Measurements from ENCODE around the gene KANK4.

Gene KANK4

GRCh38 chr1:62341089-62341488 lies 21.9 kb upstream of the KANK4 start:
- DNase-seq (ENCODE audit: insufficient read length, low spot score) (no peak), FAIRE-seq (no peak)
- TF ChIP-seq POU2F2 (IDR thresholded peaks at IDR 0.05; ENCODE audit: low read depth, low read length) (no peak), TAF1 (IDR thresholded peaks at IDR 0.05; ENCODE audit: low read depth, low read length) (no peak), SPI1 (IDR thresholded peaks at IDR 0.05; ENCODE audit: low read depth, low read length) (no peak), POLR2A (IDR thresholded peaks at IDR 0.05; ENCODE audit: low read depth, low read length) (no peak), PAX5 (IDR thresholded peaks at IDR 0.05; ENCODE audit: insufficient read depth, low read length, severe bottlenecking) (no peak), POLR2AphosphoS5 (IDR thresholded peaks at IDR 0.05; ENCODE audit: low read depth, low read length) (no peak)

GRCh38 chr1:62337706-62338631 lies 18.7 kb upstream of the KANK4 start:
- FAIRE-seq = no peak
- TF ChIP-seq TAF1 (IDR thresholded peaks at IDR 0.05; ENCODE audit: low read depth, low read length) (no peak), PAX5 (IDR thresholded peaks at IDR 0.05; ENCODE audit: insufficient read depth, low read length, severe bottlenecking) (no peak), POLR2A (IDR thresholded peaks at IDR 0.05; ENCODE audit: low read depth, low read length) (no peak), SPI1 (IDR thresholded peaks at IDR 0.05; ENCODE audit: low read depth, low read length) (no peak), POU2F2 (IDR thresholded peaks at IDR 0.05; ENCODE audit: low read depth, low read length) (no peak), POLR2AphosphoS5 (IDR thresholded peaks at IDR 0.05; ENCODE audit: low read depth, low read length) (no peak)
- no peak for DNase-seq (ENCODE audit: insufficient read length, low spot score)

- TF ChIP-seq POU2F2 (IDR thresholded peaks at IDR 0.05; ENCODE audit: low read depth, low read length) (no peak), POLR2A (IDR thresholded peaks at IDR 0.05; ENCODE audit: low read depth, low read length) (no peak), SPI1 (IDR thresholded peaks at IDR 0.05; ENCODE audit: low read depth, low read length) (no peak), TAF1 (IDR thresholded peaks at IDR 0.05; ENCODE audit: low read depth, low read length) (no peak), POLR2AphosphoS5 (IDR thresholded peaks at IDR 0.05; ENCODE audit: low read depth, low read length) (no peak), PAX5 (IDR thresholded peaks at IDR 0.05; ENCODE audit: insufficient read depth, low read length, severe bottlenecking) (no peak)
- FAIRE-seq = no peak
- DNase-seq (ENCODE audit: insufficient read length, low spot score) = no peak
Observed at GRCh38 chr1:62336995-62337705, 17.9 kb upstream of the KANK4 start.

GRCh38 chr1:62336638-62336994 lies 17.4 kb upstream of the KANK4 start:
- no peak for FAIRE-seq
- no peak for DNase-seq (ENCODE audit: insufficient read length, low spot score)
- TF ChIP-seq PAX5 (IDR thresholded peaks at IDR 0.05; ENCODE audit: insufficient read depth, low read length, severe bottlenecking) (no peak), POU2F2 (IDR thresholded peaks at IDR 0.05; ENCODE audit: low read depth, low read length) (no peak), TAF1 (IDR thresholded peaks at IDR 0.05; ENCODE audit: low read depth, low read length) (no peak), POLR2A (IDR thresholded peaks at IDR 0.05; ENCODE audit: low read depth, low read length) (no peak), POLR2AphosphoS5 (IDR thresholded peaks at IDR 0.05; ENCODE audit: low read depth, low read length) (no peak), SPI1 (IDR thresholded peaks at IDR 0.05; ENCODE audit: low read depth, low read length) (no peak)

GRCh38 chr1:62335656-62336055 lies 16.4 kb upstream of the KANK4 start:
- DNase-seq (ENCODE audit: insufficient read length, low spot score) = no peak
- TF ChIP-seq POU2F2 (IDR thresholded peaks at IDR 0.05; ENCODE audit: low read depth, low read length) = no peak
- TF ChIP-seq SPI1 (IDR thresholded peaks at IDR 0.05; ENCODE audit: low read depth, low read length) = no peak; the same call in 1 of the 2 replicates
- no peak for TF ChIP-seq TAF1 (IDR thresholded peaks at IDR 0.05; ENCODE audit: low read depth, low read length)
- TF ChIP-seq POLR2AphosphoS5 (IDR thresholded peaks at IDR 0.05; ENCODE audit: low read depth, low read length) = no peak
- no peak for TF ChIP-seq POLR2A (IDR thresholded peaks at IDR 0.05; ENCODE audit: low read depth, low read length)
- no peak for TF ChIP-seq PAX5 (IDR thresholded peaks at IDR 0.05; ENCODE audit: insufficient read depth, low read length, severe bottlenecking)
- no peak for FAIRE-seq

- DNase-seq (ENCODE audit: insufficient read length, low spot score) = no peak
- TF ChIP-seq POLR2A (IDR thresholded peaks at IDR 0.05; ENCODE audit: low read depth, low read length) = no peak
- TF ChIP-seq PAX5 (IDR thresholded peaks at IDR 0.05; ENCODE audit: insufficient read depth, low read length, severe bottlenecking) = no peak
- TF ChIP-seq POLR2AphosphoS5 (IDR thresholded peaks at IDR 0.05; ENCODE audit: low read depth, low read length) = no peak
- no peak for TF ChIP-seq POU2F2 (IDR thresholded peaks at IDR 0.05; ENCODE audit: low read depth, low read length)
- TF ChIP-seq TAF1 (IDR thresholded peaks at IDR 0.05; ENCODE audit: low read depth, low read length) = no peak
- FAIRE-seq = no peak
Observed at GRCh38 chr1:62334434-62334985, 15.3 kb upstream of the KANK4 start.

GRCh38 chr1:62333441-62333840 lies 14.2 kb upstream of the KANK4 start:
- TF ChIP-seq TAF1 (IDR thresholded peaks at IDR 0.05; ENCODE audit: low read depth, low read length) (no peak), PAX5 (IDR thresholded peaks at IDR 0.05; ENCODE audit: insufficient read depth, low read length, severe bottlenecking) (no peak)
- DNase-seq (ENCODE audit: insufficient read length, low spot score) (no peak), FAIRE-seq (no peak)

GRCh38 chr1:62327360-62328055 lies 8.3 kb upstream of the KANK4 start:
- FAIRE-seq (no peak), DNase-seq (ENCODE audit: insufficient read length, low spot score) (no peak)
- TF ChIP-seq TAF1 (IDR thresholded peaks at IDR 0.05; ENCODE audit: low read depth, low read length) (no peak), POU2F2 (IDR thresholded peaks at IDR 0.05; ENCODE audit: low read depth, low read length) (no peak), POLR2A (IDR thresholded peaks at IDR 0.05; ENCODE audit: low read depth, low read length) (no peak), PAX5 (IDR thresholded peaks at IDR 0.05; ENCODE audit: insufficient read depth, low read length, severe bottlenecking) (no peak), POLR2AphosphoS5 (IDR thresholded peaks at IDR 0.05; ENCODE audit: low read depth, low read length) (no peak), SPI1 (IDR thresholded peaks at IDR 0.05; ENCODE audit: low read depth, low read length) (no peak)

GRCh38 chr1:62325681-62326080 lies 6.4 kb upstream of the KANK4 start:
- TF ChIP-seq POLR2AphosphoS5 (IDR thresholded peaks at IDR 0.05; ENCODE audit: low read depth, low read length) (no peak), SPI1 (IDR thresholded peaks at IDR 0.05; ENCODE audit: low read depth, low read length) (no peak), TAF1 (IDR thresholded peaks at IDR 0.05; ENCODE audit: low read depth, low read length) (no peak), PAX5 (IDR thresholded peaks at IDR 0.05; ENCODE audit: insufficient read depth, low read length, severe bottlenecking) (no peak), POU2F2 (IDR thresholded peaks at IDR 0.05; ENCODE audit: low read depth, low read length) (no peak), POLR2A (IDR thresholded peaks at IDR 0.05; ENCODE audit: low read depth, low read length) (no peak)
- DNase-seq (ENCODE audit: insufficient read length, low spot score) (no peak), FAIRE-seq (no peak)

All from GM12891 (cell line).